A673 (cell line): ENCODE measurements around the gene SHC4.

Experiments used
- CTCF ChIP-seq: fragments of 300-800, 200-600 bp; sonication (generic); conservative IDR thresholded peaks from 2 replicates; pipeline ENCODE4 v1.5.1; 2017; ENCODE audit warnings: low read depth, mild to moderate bottlenecking, antibody characterized with exemption, low read length, moderate library complexity, mixed read lengths
- EZH2 ChIP-seq: fragments of 200-600 bp; sonication (generic); IDR thresholded peaks from 2 replicates; pipeline ENCODE4 v1.6.1; 2017; ENCODE audit warnings: borderline replicate concordance, low read depth, mild to moderate bottlenecking, mixed read lengths, antibody characterized with exemption, low read length; ENCODE audit not compliant: poor library complexity, severe bottlenecking

DNA sequence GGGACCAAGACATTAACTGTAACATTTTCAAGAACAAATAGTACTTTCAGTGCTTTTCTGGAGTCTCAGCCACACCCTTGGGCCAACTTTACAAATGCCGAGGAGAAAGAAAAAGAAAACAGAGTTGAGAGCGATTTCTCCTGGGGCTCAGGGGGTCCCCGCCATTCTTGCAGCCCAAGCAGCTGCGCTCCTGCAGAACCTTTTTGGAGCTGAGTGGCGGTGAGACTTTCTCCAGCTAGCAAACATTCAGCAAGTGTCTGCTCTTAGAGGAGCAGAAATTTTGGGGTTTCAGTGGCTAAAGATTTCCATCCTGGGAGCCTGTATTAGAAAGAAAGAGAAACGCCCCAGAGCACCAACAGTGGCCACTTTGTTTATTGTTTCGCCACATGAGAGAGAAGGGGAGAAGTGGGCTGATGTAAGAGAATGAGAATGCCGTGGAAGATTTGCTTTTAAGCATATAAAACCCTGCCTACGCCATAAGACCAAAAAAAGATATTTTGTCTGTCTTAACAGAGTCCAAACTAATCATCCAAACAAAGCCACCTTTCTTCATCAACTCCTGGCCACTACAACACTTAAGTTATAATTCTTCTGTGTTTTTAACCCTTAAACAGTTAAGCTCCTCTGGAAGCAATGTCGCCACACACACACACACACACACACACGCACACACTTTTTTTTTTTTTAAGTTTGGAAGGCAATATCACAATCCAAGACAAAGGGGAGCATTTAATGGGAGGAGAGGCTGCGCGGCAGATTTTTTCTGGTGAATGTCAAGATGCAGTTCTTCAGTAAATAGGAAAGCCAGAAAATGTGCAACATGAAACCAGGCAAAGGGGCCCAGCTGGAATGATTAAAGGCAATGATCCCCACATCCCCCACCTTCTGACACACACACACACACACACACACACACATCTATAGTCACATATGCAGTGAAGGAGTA is 66.6 kb downstream of the SHC4 start:
- TF ChIP-seq CTCF, result no peak
- TF ChIP-seq EZH2, result no peak
